ENCODE measurements around the gene TEX38.

- TF ChIP-seq NFE2L2 (conservative IDR thresholded peaks at IDR 0.05; ENCODE audit: low read length) = no peak
- TF ChIP-seq RCOR1 (IDR thresholded peaks at IDR 0.05; ENCODE audit: low read depth, low read length) = no peak
- TF ChIP-seq RNF2 (IDR thresholded peaks at IDR 0.05; ENCODE audit: borderline replicate concordance, low read depth) = no peak
- no peak for TF ChIP-seq CTCF (IDR thresholded peaks at IDR 0.05)
- no peak for TF ChIP-seq FOSL2 (IDR thresholded peaks at IDR 0.05)
- TF ChIP-seq FOSL2 (CRISPR knock-in tag; IDR thresholded peaks at IDR 0.05) = no peak
- no peak for TF ChIP-seq ZFP36 (IDR thresholded peaks at IDR 0.05; ENCODE audit: borderline replicate concordance, partially characterized antibody)
- TF ChIP-seq CEBPB (IDR thresholded peaks at IDR 0.05) = no peak
- TF ChIP-seq MAZ (IDR thresholded peaks at IDR 0.05; ENCODE audit: borderline replicate concordance, low read depth, low read length) = no peak
- no peak for TF ChIP-seq MAX (IDR thresholded peaks at IDR 0.05)
- no peak for TF ChIP-seq POLR2A (IDR thresholded peaks at IDR 0.05; ENCODE audit: low read length)
- no peak for TF ChIP-seq KDM1A (IDR thresholded peaks at IDR 0.05; ENCODE audit: low read depth)
Observed at GRCh38 chr1:46650491-46650890, 21.2 kb upstream of the TEX38 start.

All from A549 (cell line).